HL-60 (cell line): ENCODE data around the gene GRWD1.

Experiments used
- GABPA ChIP-seq: IDR thresholded peaks from 2 replicates; pipeline ENCODE4 v1.6.1; 2012; ENCODE audit warnings: low read depth
- POLR2AphosphoS5 ChIP-seq: IDR thresholded peaks from 2 replicates; pipeline ENCODE4 v1.6.1; 2012; ENCODE audit warnings: low read depth
- SPI1 ChIP-seq: IDR thresholded peaks from 2 replicates; pipeline ENCODE4 v1.6.1; 2012; ENCODE audit warnings: low read depth, mild to moderate bottlenecking, borderline replicate concordance
- TF ChIP-seq, protein P1 (sequence below): IDR thresholded peaks from one replicate; pipeline ENCODE4 v1.5.1; 2011; ENCODE audit warnings: low read length, control low read depth, inconsistent platforms; ENCODE audit not compliant: insufficient read depth

DNA sequence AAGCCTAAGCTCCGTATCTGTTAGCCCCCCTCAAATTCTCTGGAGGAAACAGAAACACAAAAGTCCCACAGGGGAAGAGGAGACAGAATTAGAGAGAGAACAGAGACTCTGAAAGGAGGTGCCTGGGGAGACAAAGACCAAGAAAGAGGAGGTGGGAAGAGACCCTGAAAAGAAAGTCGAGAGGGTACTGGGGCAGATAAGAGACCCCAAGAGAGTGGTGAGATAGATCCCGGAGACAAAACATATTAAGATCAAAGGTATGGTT is 915 bp upstream of the GRWD1 start:
- TF ChIP-seq SPI1 (no peak), POLR2AphosphoS5 (no peak), GABPA (no peak)
- TF ChIP-seq, protein P1, sequence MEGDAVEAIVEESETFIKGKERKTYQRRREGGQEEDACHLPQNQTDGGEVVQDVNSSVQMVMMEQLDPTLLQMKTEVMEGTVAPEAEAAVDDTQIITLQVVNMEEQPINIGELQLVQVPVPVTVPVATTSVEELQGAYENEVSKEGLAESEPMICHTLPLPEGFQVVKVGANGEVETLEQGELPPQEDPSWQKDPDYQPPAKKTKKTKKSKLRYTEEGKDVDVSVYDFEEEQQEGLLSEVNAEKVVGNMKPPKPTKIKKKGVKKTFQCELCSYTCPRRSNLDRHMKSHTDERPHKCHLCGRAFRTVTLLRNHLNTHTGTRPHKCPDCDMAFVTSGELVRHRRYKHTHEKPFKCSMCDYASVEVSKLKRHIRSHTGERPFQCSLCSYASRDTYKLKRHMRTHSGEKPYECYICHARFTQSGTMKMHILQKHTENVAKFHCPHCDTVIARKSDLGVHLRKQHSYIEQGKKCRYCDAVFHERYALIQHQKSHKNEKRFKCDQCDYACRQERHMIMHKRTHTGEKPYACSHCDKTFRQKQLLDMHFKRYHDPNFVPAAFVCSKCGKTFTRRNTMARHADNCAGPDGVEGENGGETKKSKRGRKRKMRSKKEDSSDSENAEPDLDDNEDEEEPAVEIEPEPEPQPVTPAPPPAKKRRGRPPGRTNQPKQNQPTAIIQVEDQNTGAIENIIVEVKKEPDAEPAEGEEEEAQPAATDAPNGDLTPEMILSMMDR = no peak
